Retina (tissue), 1 donor: Measurements from ENCODE around the gene TMEM270.

Experiments
- DNase-seq: peaks from one replicate; pipeline ENCODE4 v3.0.0-alpha.2; 2016

Gene TMEM270

GRCh38 chr7:73909051-73909941 lies 48.3 kb downstream of the TMEM270 start:
- DNase-seq = no peak

GRCh38 chr7:73909996-73910395 lies 49.0 kb downstream of the TMEM270 start:
- no peak for DNase-seq

GRCh38 chr7:73912223-73912622 lies 51.3 kb downstream of the TMEM270 start:
- no peak for DNase-seq
